ENCODE measurements around the gene RASGRF2.

GRCh38 chr5:81146031-81146430 lies 185.9 kb downstream of the RASGRF2 start:
- no peak for TF ChIP-seq CTCF (conservative IDR thresholded peaks at IDR 0.05; ENCODE audit: low read length)
- no peak for TF ChIP-seq EZH2phosphoT487 (IDR thresholded peaks at IDR 0.05; ENCODE audit: borderline replicate concordance, low read depth, low read length)
